Neural cell (in vitro differentiated cells): ENCODE results near the gene SKOR2.

ENCODE experiments used
- CTCF ChIP-seq: fragments of 450-650 bp; IDR thresholded peaks from 2 replicates; pipeline ENCODE4 v1.5.1; 2014; ENCODE audit warnings: antibody characterized with exemption, mild to moderate bottlenecking, moderate library complexity; ENCODE audit not compliant: poor library complexity, severe bottlenecking
- EP300 ChIP-seq: fragments of 450-650 bp; conservative IDR thresholded peaks from 2 replicates; pipeline ENCODE4 v1.6.1; 2014; ENCODE audit warnings: antibody characterized with exemption, mild to moderate bottlenecking, moderate library complexity; ENCODE audit not compliant: poor library complexity, severe bottlenecking
- EZH2 ChIP-seq: fragments of 200-600, 300-800 bp; shearing (Covaris generic), sonication (generic); IDR thresholded peaks from 2 replicates; pipeline ENCODE4 v1.6.1; 2014; ENCODE audit warnings: antibody characterized with exemption, low read length, borderline replicate concordance, mild to moderate bottlenecking; ENCODE audit not compliant: insufficient read depth, poor library complexity, severe bottlenecking
- MXI1 ChIP-seq: fragments of 450-650 bp; conservative IDR thresholded peaks from 2 replicates; pipeline ENCODE4 v1.6.1; 2014; ENCODE audit warnings: antibody characterized with exemption, mild to moderate bottlenecking; ENCODE audit not compliant: poor library complexity, severe bottlenecking
- POLR2AphosphoS5 ChIP-seq: IDR thresholded peaks from 2 replicates; pipeline ENCODE4 v1.6.1; 2012
- RAD21 ChIP-seq: fragments of 450-650 bp; conservative IDR thresholded peaks from 2 replicates; pipeline ENCODE4 v1.6.1; 2014; ENCODE audit warnings: antibody characterized with exemption, mild to moderate bottlenecking, moderate library complexity
- SMC3 ChIP-seq: fragments of 450-650 bp; conservative IDR thresholded peaks from 2 replicates; pipeline ENCODE4 v1.6.1; 2014; ENCODE audit warnings: antibody characterized with exemption, mild to moderate bottlenecking, moderate library complexity; ENCODE audit not compliant: poor library complexity

GRCh38 chr18:47288741-47289140 is 37.3 kb upstream of the SKOR2 start:
- TF ChIP-seq EP300 (no peak), CTCF (no peak), EZH2 (no peak), POLR2AphosphoS5 (no peak), RAD21 (no peak), MXI1 (no peak), SMC3 (no peak)
